ENCODE data around the gene ZXDC.

The ZXDC gene

GRCh38 chr3:126512916-126513650 lies 37.4 kb upstream of the ZXDC start:
- in situ Hi-C loops (cut with HindIII; ENCODE audit: low sequenced_read_pairs), result no loop called here

- in situ Hi-C loops (cut with HindIII; ENCODE audit: low sequenced_read_pairs), result no loop called here
These were observed 36.3 kb upstream of the ZXDC start for GRCh38 chr3:126512026-126512425.

GRCh38 chr3:126511291-126511690 lies 35.6 kb upstream of the ZXDC start:
- in situ Hi-C loops (cut with HindIII; ENCODE audit: low sequenced_read_pairs), result no loop called here

GRCh38 chr3:126510308-126510910 lies 34.7 kb upstream of the ZXDC start:
- in situ Hi-C loops (cut with HindIII; ENCODE audit: low sequenced_read_pairs), result no loop called here

- in situ Hi-C loops (cut with HindIII; ENCODE audit: low sequenced_read_pairs), result no loop called here
These were observed 34.1 kb upstream of the ZXDC start for GRCh38 chr3:126509597-126510307.

GRCh38 chr3:126508564-126508964 lies 32.9 kb upstream of the ZXDC start:
- in situ Hi-C loops (cut with HindIII; ENCODE audit: low sequenced_read_pairs), result no loop called here

GRCh38 chr3:126507886-126508285 lies 32.2 kb upstream of the ZXDC start:
- in situ Hi-C loops (cut with HindIII; ENCODE audit: low sequenced_read_pairs), result no loop called here

GRCh38 chr3:126503701-126504100 lies 28.0 kb upstream of the ZXDC start:
- in situ Hi-C loops (cut with HindIII; ENCODE audit: low sequenced_read_pairs), result no loop called here

- in situ Hi-C loops (cut with HindIII; ENCODE audit: low sequenced_read_pairs), result no loop called here
These were observed 27.0 kb upstream of the ZXDC start for GRCh38 chr3:126502656-126503055.

- in situ Hi-C loops (cut with HindIII; ENCODE audit: low sequenced_read_pairs), result no loop called here
These were observed 26.0 kb upstream of the ZXDC start for GRCh38 chr3:126501736-126502135.

GRCh38 chr3:126501054-126501453 lies 25.4 kb upstream of the ZXDC start:
- in situ Hi-C loops (cut with HindIII; ENCODE audit: low sequenced_read_pairs), result no loop called here

- in situ Hi-C loops (cut with HindIII; ENCODE audit: low sequenced_read_pairs), result no loop called here
These were observed 24.3 kb upstream of the ZXDC start for GRCh38 chr3:126500016-126500415.

- in situ Hi-C loops (cut with HindIII; ENCODE audit: low sequenced_read_pairs), result no loop called here
These were observed 23.7 kb upstream of the ZXDC start for GRCh38 chr3:126499401-126499800.

GRCh38 chr3:126498929-126499328 lies 23.2 kb upstream of the ZXDC start:
- in situ Hi-C loops (cut with HindIII; ENCODE audit: low sequenced_read_pairs), result no loop called here

GRCh38 chr3:126498461-126498860 lies 22.8 kb upstream of the ZXDC start:
- in situ Hi-C loops (cut with HindIII; ENCODE audit: low sequenced_read_pairs), result no loop called here

- in situ Hi-C loops (cut with HindIII; ENCODE audit: low sequenced_read_pairs), result no loop called here
These were observed 22.3 kb upstream of the ZXDC start for GRCh38 chr3:126497956-126498355.

- in situ Hi-C loops (cut with HindIII; ENCODE audit: low sequenced_read_pairs), result no loop called here
These were observed 21.5 kb upstream of the ZXDC start for GRCh38 chr3:126496894-126497850.

GRCh38 chr3:126495786-126496185 lies 20.1 kb upstream of the ZXDC start:
- in situ Hi-C loops (cut with HindIII; ENCODE audit: low sequenced_read_pairs), result no loop called here

- in situ Hi-C loops (cut with HindIII; ENCODE audit: low sequenced_read_pairs), result no loop called here
These were observed 19.2 kb upstream of the ZXDC start for GRCh38 chr3:126494970-126495230.

- in situ Hi-C loops (cut with HindIII; ENCODE audit: low sequenced_read_pairs), result no loop called here
These were observed 18.7 kb upstream of the ZXDC start for GRCh38 chr3:126494204-126494969.
